SH-SY5Y (cell line): ENCODE results near the gene PARD3.

Source experiments
- GATA2 ChIP-seq: IDR thresholded peaks from 2 replicates; pipeline ENCODE4 v1.6.1; 2011; ENCODE audit warnings: mild to moderate bottlenecking, low read depth, low read length
- GATA3 ChIP-seq: IDR thresholded peaks from 2 replicates; pipeline ENCODE4 v1.6.1; 2011; ENCODE audit warnings: low read depth, mild to moderate bottlenecking, low read length, moderate library complexity

GRCh38 chr10:34476608-34477007, 338.5 kb downstream of the PARD3 start:
- no peak for TF ChIP-seq GATA3
- no peak for TF ChIP-seq GATA2
